Testis (tissue), 3 donors: Measurements from ENCODE around the gene SEC24C. TPM values are rescaled to one million over a fixed set of nuclear protein-coding genes. Genes with fewer than 3 reads are reported as not detected.

Experiments used
- DNase-seq: peaks from one replicate; pipeline ENCODE4 v3.0.0-alpha.2; 2019
- H3K27ac ChIP-seq, 2 donors: fragments of 200-600 bp; sonication (generic); one replicate each; pipeline ENCODE4 v1.5.1; 2019
- H3K27me3 ChIP-seq: fragments of 200-600 bp; sonication (generic); one replicate; pipeline ENCODE4 v1.5.1; 2019
- H3K36me3 ChIP-seq: fragments of 200-600 bp; sonication (generic); one replicate; pipeline ENCODE4 v1.5.1; 2017; ENCODE audit warnings: low read depth; ENCODE audit errors: missing control alignments
- H3K4me1 ChIP-seq: fragments of 200-600 bp; sonication (generic); one replicate; pipeline ENCODE4 v1.5.1; 2019
- H3K4me3 ChIP-seq, 2 donors: fragments of 200-600 bp; sonication (generic); one replicate each; pipeline ENCODE4 v1.5.1; 2017 to 2019
- H3K9me3 ChIP-seq: fragments of 200-600 bp; sonication (generic); one replicate; pipeline ENCODE4 v1.5.1; 2017
- CTCF ChIP-seq, 3 experiments: fragments of 450-650 bp in 2 of 3; fragments of 200-600 bp in 1 of 3; sonication (generic) in 1 of 3; IDR thresholded peaks; one replicate each; pipeline ENCODE4 v1.5.1; 2016 to 2019; ENCODE audit warnings: antibody characterized with exemption in 3 of 3, mild to moderate bottlenecking in 2 of 3, moderate library complexity in 1 of 3
- POLR2A ChIP-seq: fragments of 450-650 bp; IDR thresholded peaks from one replicate; pipeline ENCODE4 v1.6.1; 2017; ENCODE audit warnings: antibody characterized with exemption, mild to moderate bottlenecking, moderate library complexity
- WGBS, 2 donors: methylation state at CpG; one replicate each; pipeline ENCODE4 v1.1.5; 2018; 5-methylcytosine and 5-hydroxymethylcytosine counted together
- intact Hi-C: fragments of 100-400 bp; cut with DNase I; formaldehyde crosslinking; loops from one replicate; pipeline ENCODE4 v1.15.1; 2023; ENCODE audit warnings: low total_unique reads
- polyA plus RNA-seq: library from polyadenylated mRNA; stranded (reverse); fragments of 350-450 nt; fragmentation: Illumina TruSeq; extraction: RNeasy Lipid Tissue Mini Kit (QIAGEN cat#74804); gene quantifications from one replicate; pipeline ENCODE4 v1.2.3, GENCODE V29; 2014; ENCODE audit warnings: low read depth, low replicate concordance; ENCODE audit not compliant: insufficient read depth
- total RNA-seq, 2 donors: library from RNA; depleted of rRNA; stranded (reverse); fragments of >200 nt; gene quantifications; one replicate each; pipeline ENCODE4 v1.2.3, GENCODE V29; 2016

SEC24C gene
- total and polyA plus RNA-seq, 3 donors from 2014 or later = 77.8 to 92.4 (median 82.0) TPM

GRCh38 chr10:73802276-73802991 lies 58.3 kb downstream of the SEC24C start:
- no peaks in the 10 kb centered on the region for H3K9me3 ChIP-seq
- no peak overlapping the region for H3K27ac ChIP-seq
- TF ChIP-seq CTCF (IDR thresholded peaks at IDR 0.05) (no peak), POLR2A (no peak)
- H3K4me1 ChIP-seq = no peaks in the 10 kb centered on the region
- H3K4me3 ChIP-seq = no peak overlapping the region
- WGBS, 2 donors = 75 to 82% methylated on average over 11 of the region's 11 CpGs
- no peaks in the 10 kb centered on the region for H3K27me3 ChIP-seq
- DNase-seq = no peak
- H3K36me3 ChIP-seq = no peaks in the 10 kb centered on the region
- intact Hi-C loops = no loop called here

- no peaks in the 10 kb centered on the region for H3K36me3 ChIP-seq
- H3K27ac ChIP-seq = no peak overlapping the region
- intact Hi-C loops = no loop called here
These were observed 59.6 kb downstream of the SEC24C start for GRCh38 chr10:73803680-73804286.

GRCh38 chr10:73806176-73806950 lies 62.2 kb downstream of the SEC24C start:
- Histone ChIP-seq H3K4me1 (no peaks in the 10 kb centered on the region), H3K27me3 (no peaks in the 10 kb centered on the region), H3K4me3 (no peak overlapping the region), H3K9me3 (no peaks in the 10 kb centered on the region), H3K27ac (no peak overlapping the region), H3K36me3 (no peaks in the 10 kb centered on the region)
- 94% methylated on average over 14 of the region's 14 CpGs for WGBS, 2 donors
- TF ChIP-seq CTCF (IDR thresholded peaks at IDR 0.05) (no peak), POLR2A (no peak)
- DNase-seq = no peak
- intact Hi-C loops = no loop called here

More at GRCh38 chr10:73803680-73804286, 59.6 kb downstream of the SEC24C start:
- Histone ChIP-seq H3K4me1 (no peaks in the 10 kb centered on the region), H3K9me3 (no peaks in the 10 kb centered on the region), H3K4me3 (no peak overlapping the region), H3K27me3 (no peaks in the 10 kb centered on the region)
- no peak for DNase-seq
- TF ChIP-seq POLR2A (no peak), CTCF (IDR thresholded peaks at IDR 0.05) (no peak)

- Histone ChIP-seq H3K27me3 (no peaks in the 10 kb centered on the region), H3K4me3 (no peak overlapping the region), H3K9me3 (no peaks in the 10 kb centered on the region), H3K27ac (no peak overlapping the region), H3K36me3 (no peaks in the 10 kb centered on the region), H3K4me1 (no peaks in the 10 kb centered on the region)
- intact Hi-C loops = no loop called here
- TF ChIP-seq CTCF (IDR thresholded peaks at IDR 0.05) (no peak), POLR2A (no peak)
- WGBS, 2 donors = 94 to 96% methylated on average over 14 of the region's 14 CpGs
- DNase-seq = no peak
These were observed 63.3 kb downstream of the SEC24C start for GRCh38 chr10:73807471-73807870.
